Omental fat pad (tissue), 4 donors: ENCODE results near the gene COPE. TPM values are rescaled to one million over a fixed set of nuclear protein-coding genes. Genes with fewer than 3 reads are reported as not detected.

Experiments
- ATAC-seq: fragments of 150-250 bp; one replicate; pipeline ENCODE4 v1.9.1; 2016; ENCODE audit warnings: mild to moderate bottlenecking, moderate library complexity; ENCODE audit not compliant: low FRiP score
- DNase-seq: peaks from one replicate; pipeline ENCODE4 v3.0.0-alpha.2; 2019; ENCODE audit warnings: low spot score
- total RNA-seq, 4 donors: library from RNA; depleted of rRNA; stranded (reverse); fragments of >200 nt; gene quantifications; one replicate each; pipeline ENCODE4 v1.1.0, GENCODE V29; 2016
- TF ChIP-seq, protein P1 (sequence below), 3 donors: fragments of 450-650 bp; IDR thresholded peaks; one replicate each; pipeline ENCODE4 v1.5.1; 2016 to 2017; ENCODE audit warnings: antibody characterized with exemption in 3 of 3, mild to moderate bottlenecking in 3 of 3, moderate library complexity in 2 of 3

COPE gene
- total RNA-seq, 4 donors from 2014 or later = 158 to 202 (median 169) TPM

DNA sequence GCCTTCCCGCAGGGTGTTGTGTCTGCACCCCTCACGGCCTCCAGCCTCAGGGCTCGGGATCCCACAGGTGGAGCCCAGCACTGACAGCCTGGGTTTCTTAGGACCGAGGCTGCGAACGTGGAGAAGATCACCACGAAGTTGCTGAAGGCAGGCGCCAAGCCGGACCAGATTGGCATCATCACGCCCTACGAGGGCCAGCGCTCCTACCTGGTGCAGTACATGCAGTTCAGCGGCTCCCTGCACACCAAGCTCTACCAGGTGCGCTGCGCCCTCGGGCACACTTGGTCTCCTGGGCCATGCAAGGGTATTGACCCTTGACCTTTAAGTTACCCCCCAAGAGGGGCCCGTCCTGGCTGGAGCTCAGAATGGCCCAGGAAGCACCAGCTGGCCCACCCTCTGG is 58.5 kb downstream of the COPE start:
- DNase-seq (no peak), ATAC-seq (no peak)
- TF ChIP-seq, protein P1, sequence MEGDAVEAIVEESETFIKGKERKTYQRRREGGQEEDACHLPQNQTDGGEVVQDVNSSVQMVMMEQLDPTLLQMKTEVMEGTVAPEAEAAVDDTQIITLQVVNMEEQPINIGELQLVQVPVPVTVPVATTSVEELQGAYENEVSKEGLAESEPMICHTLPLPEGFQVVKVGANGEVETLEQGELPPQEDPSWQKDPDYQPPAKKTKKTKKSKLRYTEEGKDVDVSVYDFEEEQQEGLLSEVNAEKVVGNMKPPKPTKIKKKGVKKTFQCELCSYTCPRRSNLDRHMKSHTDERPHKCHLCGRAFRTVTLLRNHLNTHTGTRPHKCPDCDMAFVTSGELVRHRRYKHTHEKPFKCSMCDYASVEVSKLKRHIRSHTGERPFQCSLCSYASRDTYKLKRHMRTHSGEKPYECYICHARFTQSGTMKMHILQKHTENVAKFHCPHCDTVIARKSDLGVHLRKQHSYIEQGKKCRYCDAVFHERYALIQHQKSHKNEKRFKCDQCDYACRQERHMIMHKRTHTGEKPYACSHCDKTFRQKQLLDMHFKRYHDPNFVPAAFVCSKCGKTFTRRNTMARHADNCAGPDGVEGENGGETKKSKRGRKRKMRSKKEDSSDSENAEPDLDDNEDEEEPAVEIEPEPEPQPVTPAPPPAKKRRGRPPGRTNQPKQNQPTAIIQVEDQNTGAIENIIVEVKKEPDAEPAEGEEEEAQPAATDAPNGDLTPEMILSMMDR (IDR thresholded peaks at IDR 0.05) = no peak

DNA sequence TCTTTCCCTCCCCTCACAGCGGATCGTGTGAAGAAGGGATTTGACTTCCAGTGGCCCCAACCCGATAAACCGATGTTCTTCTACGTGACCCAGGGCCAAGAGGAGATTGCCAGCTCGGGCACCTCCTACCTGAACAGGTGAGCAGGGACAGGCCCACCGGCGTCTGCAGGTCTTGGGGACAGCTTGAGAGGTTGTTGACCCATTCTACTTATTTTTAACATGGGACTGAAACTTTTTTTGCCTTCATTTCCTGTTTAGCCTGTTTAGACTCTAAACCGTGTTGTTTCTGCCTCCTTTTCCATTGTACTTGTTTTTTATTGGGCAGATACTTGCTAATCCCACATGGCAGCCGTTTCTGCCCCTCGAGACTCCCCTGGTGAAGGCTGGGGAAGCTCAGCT is 58.9 kb downstream of the COPE start:
- TF ChIP-seq, protein P1 (IDR thresholded peaks at IDR 0.05) = no peak
- DNase-seq (no peak), ATAC-seq (no peak)

DNA sequence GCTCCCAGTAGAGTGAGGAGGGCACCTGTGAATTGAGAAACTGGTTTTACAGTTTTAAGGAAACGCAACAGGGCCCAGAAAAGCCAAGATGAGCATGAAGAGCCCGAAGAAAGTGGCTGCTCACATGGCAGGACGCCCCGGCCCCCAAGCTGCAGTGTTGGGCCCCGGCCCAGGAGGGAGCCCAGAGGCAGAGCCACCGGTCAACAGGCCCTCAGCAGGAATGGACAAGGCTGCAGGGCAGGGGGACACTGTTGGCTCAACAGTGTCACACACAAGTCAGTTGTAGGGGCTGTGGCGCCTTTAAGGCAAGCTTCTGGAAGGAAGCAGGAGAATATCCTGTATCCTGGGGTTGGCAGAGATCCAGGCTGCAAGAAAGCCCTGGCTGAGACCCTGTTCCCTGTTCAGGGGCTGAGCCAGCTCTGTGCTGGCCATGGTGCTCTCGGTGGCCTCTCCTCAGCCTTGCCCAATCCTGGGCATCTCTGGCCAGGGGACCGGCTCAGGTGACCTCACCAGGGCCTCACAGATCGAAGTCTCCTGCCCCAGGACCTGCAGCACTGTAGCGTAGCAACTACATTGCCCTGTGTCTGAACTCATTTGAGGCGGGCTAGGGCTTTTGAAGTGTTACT is 59.4 kb downstream of the COPE start:
- ATAC-seq (no peak), DNase-seq (no peak)
- TF ChIP-seq, protein P1 (IDR thresholded peaks at IDR 0.05) = no peak

DNA sequence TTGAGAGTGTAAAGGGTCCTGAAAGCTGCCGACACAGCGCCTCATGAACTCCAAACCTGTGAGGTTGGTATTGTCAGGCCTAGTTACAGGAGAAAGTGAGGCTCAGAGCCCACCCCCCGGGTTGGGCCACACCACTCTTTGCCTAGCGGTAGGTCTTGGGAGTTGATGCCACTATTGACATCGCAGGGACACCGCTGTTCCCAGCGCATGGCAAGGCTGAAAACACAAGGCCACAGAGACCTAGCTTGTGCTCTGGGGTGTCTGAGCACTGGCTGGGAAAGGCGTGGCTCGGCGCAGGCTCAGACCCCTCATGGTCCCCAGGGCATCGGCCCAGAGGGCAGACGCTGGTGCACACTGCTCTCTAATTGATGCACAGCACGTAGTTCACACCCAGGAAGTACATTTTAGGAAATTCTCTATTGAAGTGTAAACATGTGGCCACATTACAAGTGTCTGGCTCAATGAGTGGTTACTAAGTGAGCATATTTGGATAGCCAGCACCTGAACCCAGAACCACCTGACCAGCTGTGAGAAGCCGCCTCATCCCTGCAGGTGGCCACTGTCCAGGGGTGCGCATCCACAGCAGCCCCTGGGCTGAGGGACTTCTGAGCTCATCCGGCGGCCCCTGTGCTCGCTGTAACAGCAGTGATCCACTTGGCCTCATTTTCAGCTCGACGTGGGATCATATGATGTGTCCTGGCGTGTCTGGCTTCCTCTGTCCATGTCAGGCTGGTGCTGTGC is 60.1 kb downstream of the COPE start:
- ATAC-seq = no peak
- DNase-seq = no peak
- TF ChIP-seq, protein P1 (IDR thresholded peaks at IDR 0.05) = no peak

DNA sequence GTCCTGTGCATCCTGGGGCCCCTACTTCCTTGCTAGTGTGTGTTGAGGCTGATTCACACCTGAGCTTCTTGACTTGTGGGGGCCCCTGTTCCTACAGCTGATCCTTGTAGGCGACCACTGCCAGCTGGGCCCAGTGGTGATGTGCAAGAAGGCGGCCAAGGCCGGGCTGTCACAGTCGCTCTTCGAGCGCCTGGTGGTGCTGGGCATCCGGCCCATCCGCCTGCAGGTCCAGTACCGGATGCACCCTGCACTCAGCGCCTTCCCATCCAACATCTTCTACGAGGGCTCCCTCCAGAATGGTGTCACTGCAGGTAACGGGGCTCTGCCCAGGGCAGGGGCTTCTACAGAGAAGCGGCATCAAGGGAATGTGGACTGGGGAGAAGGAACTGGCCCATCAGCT is 62.0 kb downstream of the COPE start:
- DNase-seq (no peak), ATAC-seq (no peak)
- TF ChIP-seq, protein P1 (IDR thresholded peaks at IDR 0.05) = no peak

DNA sequence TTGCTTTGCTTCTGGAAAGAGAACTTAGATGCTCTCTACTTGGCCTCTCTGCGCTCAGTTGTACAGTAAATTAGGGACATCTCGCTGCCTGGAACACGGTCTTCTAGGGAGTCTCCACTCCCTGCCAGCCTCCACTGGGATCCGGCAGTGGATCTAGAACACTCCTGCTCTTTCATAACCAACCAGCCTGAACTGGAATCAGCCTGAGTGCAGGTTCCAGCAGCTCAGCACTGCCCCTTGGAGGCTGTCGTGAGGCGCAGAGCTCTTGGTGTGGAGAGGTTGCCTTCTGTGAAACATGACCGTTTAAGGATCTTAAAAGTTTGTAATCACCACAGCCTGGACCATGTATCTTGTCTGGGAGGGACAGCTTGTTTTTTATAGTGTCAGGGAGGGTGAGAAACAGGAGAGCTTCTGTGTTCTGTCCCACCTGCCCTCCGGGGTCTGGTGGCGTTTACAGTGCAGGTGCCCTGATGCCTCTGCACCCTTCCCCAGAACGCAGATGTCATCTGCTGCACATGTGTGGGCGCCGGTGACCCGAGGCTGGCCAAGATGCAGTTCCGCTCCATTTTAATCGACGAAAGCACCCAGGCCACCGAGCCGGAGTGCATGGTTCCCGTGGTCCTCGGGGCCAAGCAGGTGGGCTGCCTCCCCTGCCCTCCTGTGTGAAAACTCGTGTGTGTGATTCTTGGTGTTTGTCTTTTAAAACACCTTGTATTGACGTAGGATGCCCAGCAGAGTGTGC is 62.6 kb downstream of the COPE start:
- TF ChIP-seq, protein P1 (IDR thresholded peaks at IDR 0.05) = no peak
- DNase-seq (no peak), ATAC-seq (no peak)
